HG02840 (cell line): ENCODE data around the gene SDSL.

ENCODE experiments used
- ATAC-seq: cut with Tn5 transposase; IDR thresholded peaks from one replicate; pipeline ENCODE4 v1.9.1; 2021; ENCODE audit warnings: mild to moderate bottlenecking, moderate library complexity, moderate number of reproducible peaks; ENCODE audit not compliant: unreplicated experiment, low FRiP score

The SDSL gene

GRCh38 chr12:113465808-113466453, 43.8 kb downstream of the SDSL start:
- no peak for ATAC-seq

GRCh38 chr12:113466454-113467141, 44.4 kb downstream of the SDSL start:
- no peak for ATAC-seq

- ATAC-seq: no peak
Observed at GRCh38 chr12:113467142-113467501, 44.9 kb downstream of the SDSL start.

- no peak for ATAC-seq
Observed at GRCh38 chr12:113467502-113468364, 45.6 kb downstream of the SDSL start.

GRCh38 chr12:113468365-113469223, 46.4 kb downstream of the SDSL start:
- ATAC-seq: no peak

- no peak for ATAC-seq
Observed at GRCh38 chr12:113469224-113469948, 47.2 kb downstream of the SDSL start.

GRCh38 chr12:113469949-113470743, 48.0 kb downstream of the SDSL start:
- ATAC-seq: no peak

GRCh38 chr12:113470871-113471618, 48.9 kb downstream of the SDSL start:
- no peak for ATAC-seq

- no peak for ATAC-seq
Observed at GRCh38 chr12:113471619-113472171, 49.5 kb downstream of the SDSL start, which contains the start of gene LHX5. TSS of gene LHX5 (minus strand) at chr12:113471871. CDS start at chr12:113471498, 373 bp downstream.

GRCh38 chr12:113472191-113473121, 50.3 kb downstream of the SDSL start:
- no peak for ATAC-seq

GRCh38 chr12:113473400-113473799, 51.2 kb downstream of the SDSL start:
- ATAC-seq: no peak

GRCh38 chr12:113473942-113474341, 51.8 kb downstream of the SDSL start:
- no peak for ATAC-seq

GRCh38 chr12:113474635-113475436, 52.7 kb downstream of the SDSL start:
- no peak for ATAC-seq

GRCh38 chr12:113475451-113476175, 53.4 kb downstream of the SDSL start:
- no peak for ATAC-seq
